WTC11 (cell line): ENCODE data around the gene GGTLC1.
"Not testable (repeated sequence)": the region's sequence is repeated elsewhere in the genome, so short reads cannot be mapped to it uniquely, and the experiment has no call there.

Experiments
- TCF7 ChIP-seq: sonication (generic); formaldehyde crosslinking; IDR thresholded peaks from 2 replicates; pipeline ENCODE4 v1.8.0; 2022; ENCODE audit warnings: mild to moderate bottlenecking, low read depth, missing genetic modification reagents, moderate library complexity
- TF ChIP-seq, protein P1 (sequence below): fragments of 200-600 bp; IDR thresholded peaks from 2 replicates; pipeline ENCODE4 v1.8.0; 2022; ENCODE audit warnings: antibody characterized with exemption
- TF ChIP-seq, protein P2 (sequence below): sonication (generic); formaldehyde crosslinking; IDR thresholded peaks from 2 replicates; pipeline ENCODE4 v1.8.1; 2023; ENCODE audit warnings: mild to moderate bottlenecking, missing genetic modification reagents, moderate library complexity

DNA sequence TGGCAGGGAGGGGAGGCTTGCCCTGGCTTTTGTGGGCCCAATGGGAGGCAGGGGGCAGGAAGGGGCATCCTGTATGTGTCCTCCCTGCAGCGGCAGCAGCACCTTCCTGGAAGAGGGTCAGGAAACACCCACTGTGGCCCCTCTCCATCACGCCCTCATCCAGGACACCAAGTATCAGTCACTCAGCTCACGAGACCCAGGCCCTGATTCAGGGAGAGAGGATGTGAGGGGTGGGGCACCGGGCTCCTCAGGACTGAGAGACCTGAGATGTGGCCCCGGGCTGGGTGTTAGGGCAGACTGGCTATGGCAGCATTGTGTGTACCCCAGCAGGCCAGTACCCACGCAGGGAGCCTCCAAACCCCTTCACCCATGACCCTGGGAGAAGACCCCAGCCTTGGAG lies 9.2 kb downstream of the GGTLC1 start:
- TF ChIP-seq, protein P1, sequence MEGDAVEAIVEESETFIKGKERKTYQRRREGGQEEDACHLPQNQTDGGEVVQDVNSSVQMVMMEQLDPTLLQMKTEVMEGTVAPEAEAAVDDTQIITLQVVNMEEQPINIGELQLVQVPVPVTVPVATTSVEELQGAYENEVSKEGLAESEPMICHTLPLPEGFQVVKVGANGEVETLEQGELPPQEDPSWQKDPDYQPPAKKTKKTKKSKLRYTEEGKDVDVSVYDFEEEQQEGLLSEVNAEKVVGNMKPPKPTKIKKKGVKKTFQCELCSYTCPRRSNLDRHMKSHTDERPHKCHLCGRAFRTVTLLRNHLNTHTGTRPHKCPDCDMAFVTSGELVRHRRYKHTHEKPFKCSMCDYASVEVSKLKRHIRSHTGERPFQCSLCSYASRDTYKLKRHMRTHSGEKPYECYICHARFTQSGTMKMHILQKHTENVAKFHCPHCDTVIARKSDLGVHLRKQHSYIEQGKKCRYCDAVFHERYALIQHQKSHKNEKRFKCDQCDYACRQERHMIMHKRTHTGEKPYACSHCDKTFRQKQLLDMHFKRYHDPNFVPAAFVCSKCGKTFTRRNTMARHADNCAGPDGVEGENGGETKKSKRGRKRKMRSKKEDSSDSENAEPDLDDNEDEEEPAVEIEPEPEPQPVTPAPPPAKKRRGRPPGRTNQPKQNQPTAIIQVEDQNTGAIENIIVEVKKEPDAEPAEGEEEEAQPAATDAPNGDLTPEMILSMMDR = not testable (repeated sequence)
- TF ChIP-seq, protein P2, sequence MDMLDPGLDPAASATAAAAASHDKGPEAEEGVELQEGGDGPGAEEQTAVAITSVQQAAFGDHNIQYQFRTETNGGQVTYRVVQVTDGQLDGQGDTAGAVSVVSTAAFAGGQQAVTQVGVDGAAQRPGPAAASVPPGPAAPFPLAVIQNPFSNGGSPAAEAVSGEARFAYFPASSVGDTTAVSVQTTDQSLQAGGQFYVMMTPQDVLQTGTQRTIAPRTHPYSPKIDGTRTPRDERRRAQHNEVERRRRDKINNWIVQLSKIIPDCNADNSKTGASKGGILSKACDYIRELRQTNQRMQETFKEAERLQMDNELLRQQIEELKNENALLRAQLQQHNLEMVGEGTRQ (CRISPR knock-in tag) = not testable (repeated sequence)
- TF ChIP-seq TCF7 = not testable (repeated sequence)
